Gastroesophageal sphincter (tissue), 3 donors: Measurements from ENCODE around the gene TENM3.

Experiments
- EP300 ChIP-seq: sonication (generic); formaldehyde crosslinking; IDR thresholded peaks from one replicate; pipeline ENCODE4 v1.6.1; 2017; ENCODE audit warnings: antibody characterized with exemption, mild to moderate bottlenecking
- POLR2A ChIP-seq, 2 donors: fragments of 450-650 bp; IDR thresholded peaks; one replicate each; pipeline ENCODE4 v1.6.1; 2017; ENCODE audit warnings: antibody characterized with exemption in 2 of 2, mild to moderate bottlenecking in 2 of 2, moderate library complexity in 1 of 2
- TF ChIP-seq, protein P1 (sequence below), 4 experiments: fragments of 200-600 bp in 2 of 4; fragments of 450-650 bp in 2 of 4; sonication (generic) in 1 of 4; IDR thresholded peaks; one replicate each; pipeline ENCODE4 v1.5.1; 2017 to 2019; ENCODE audit warnings: antibody characterized with exemption in 4 of 4, mild to moderate bottlenecking in 2 of 4, moderate library complexity in 2 of 4

DNA sequence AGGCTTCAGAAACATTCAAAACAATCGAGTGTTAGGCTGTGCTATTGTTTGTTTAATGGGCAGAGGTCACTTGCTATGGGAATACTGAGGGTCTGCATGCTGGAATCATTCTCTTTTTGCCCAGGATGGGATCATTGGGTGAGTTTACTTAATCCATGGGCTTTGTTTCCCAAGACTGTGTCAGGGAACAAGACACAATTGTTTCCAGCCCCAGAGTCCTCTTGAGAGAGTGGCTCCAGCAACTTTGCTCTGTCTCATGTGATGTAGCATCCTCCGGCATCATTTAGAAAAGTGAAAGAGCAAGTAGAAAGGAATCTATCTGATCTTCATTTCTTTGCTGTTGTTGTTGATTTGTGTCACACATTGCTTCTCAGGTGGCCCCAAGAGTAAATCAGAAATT, 1.8 kb downstream of the TENM3 start:
- TF ChIP-seq, protein P1, sequence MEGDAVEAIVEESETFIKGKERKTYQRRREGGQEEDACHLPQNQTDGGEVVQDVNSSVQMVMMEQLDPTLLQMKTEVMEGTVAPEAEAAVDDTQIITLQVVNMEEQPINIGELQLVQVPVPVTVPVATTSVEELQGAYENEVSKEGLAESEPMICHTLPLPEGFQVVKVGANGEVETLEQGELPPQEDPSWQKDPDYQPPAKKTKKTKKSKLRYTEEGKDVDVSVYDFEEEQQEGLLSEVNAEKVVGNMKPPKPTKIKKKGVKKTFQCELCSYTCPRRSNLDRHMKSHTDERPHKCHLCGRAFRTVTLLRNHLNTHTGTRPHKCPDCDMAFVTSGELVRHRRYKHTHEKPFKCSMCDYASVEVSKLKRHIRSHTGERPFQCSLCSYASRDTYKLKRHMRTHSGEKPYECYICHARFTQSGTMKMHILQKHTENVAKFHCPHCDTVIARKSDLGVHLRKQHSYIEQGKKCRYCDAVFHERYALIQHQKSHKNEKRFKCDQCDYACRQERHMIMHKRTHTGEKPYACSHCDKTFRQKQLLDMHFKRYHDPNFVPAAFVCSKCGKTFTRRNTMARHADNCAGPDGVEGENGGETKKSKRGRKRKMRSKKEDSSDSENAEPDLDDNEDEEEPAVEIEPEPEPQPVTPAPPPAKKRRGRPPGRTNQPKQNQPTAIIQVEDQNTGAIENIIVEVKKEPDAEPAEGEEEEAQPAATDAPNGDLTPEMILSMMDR (IDR thresholded peaks at IDR 0.05): no peak
- TF ChIP-seq EP300: no peak
- no peak for TF ChIP-seq POLR2A (IDR thresholded peaks at IDR 0.05)
